Measurements from ENCODE around the gene SYT2.
"Not testable (repeated sequence)": the region's sequence is repeated elsewhere in the genome, so short reads cannot be mapped to it uniquely, and the experiment has no call there.

Gene SYT2

DNA sequence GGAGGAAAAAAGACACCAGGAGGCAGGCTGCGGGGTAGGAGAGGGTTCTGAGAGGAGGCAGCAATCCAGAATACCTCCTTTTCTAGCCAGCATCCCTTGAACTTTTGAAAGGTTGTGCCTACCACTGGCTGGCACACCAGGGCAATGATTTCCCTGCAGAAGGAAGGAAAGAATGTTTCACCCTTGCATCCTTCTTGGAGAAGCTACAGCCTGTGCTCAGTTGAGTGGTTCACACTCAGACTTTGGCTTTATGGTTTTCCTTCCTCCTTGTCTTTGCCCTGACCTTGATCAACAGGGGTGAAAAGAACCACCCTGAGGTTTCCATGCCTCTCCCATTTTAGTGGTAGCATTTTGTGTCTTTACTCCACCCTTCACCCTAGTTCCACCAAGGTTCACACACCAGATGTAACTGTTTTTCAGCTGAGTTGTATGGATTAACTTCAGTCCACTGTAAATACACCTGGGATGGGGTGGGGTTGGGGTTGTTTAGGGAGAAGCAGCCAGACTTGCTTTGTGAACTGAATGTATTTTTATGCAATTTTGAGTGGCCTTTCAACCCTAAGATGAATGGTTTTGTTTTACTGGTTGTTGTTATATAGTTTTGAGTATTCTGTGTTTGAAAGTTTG is 122.3 kb downstream of the SYT2 start:
- DNase-seq, result no peak

DNA sequence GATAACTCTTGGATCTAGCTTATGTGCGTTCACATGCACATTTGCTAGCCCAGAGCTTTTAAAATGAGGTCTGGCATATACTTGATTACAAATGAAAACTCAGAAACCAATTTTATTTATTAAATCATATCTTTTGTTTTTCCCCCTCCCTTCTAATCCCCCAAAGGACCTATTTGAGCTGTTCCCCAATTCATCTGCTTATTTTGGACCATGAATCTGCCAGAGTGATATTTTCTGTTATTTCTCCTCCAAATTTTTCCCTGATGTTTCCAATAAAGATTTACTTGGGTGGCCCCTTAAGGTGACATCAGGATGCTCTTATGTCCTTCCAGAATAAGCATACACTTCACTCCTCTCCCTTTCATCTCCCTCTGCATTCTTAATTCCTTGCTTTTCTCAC is 123.4 kb downstream of the SYT2 start:
- DNase-seq, result no peak

DNA sequence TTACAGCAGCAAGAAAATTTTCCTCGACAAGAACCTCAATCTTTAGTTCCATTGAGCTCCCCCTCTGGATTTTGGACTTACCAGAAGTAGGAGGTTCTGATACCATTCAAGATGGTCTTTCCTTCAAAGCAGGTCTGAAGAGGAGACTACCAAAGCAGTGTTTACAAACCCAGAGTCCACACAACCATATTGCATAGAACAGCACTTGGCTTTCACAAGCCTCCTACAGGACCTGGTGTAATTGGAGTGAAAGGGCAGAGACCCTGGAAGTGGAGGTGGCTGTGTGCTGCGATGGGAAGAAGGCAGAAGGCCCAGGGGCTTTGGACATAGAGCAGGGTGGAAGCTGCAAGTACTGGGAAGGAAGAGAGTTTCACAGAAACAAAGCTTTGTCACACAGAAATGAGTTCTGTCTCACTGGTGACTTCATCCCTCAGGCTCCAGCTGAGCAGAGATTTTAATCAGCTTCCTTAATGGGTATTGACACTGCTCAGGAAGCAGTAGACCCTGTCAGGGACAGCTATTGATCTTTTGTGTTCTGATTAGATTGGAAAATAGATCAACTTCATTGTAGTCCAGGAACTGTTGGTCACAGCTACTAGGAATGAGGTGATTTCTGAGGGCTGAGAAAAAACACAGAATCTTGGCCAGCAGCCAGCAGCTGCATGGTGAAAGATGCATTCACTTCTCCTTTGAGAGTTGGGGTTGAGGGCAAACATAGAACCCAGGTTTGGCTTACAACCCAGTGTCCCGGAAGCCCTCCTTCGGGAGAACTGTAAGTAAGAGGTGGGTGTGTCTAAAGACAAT is 124.0 kb downstream of the SYT2 start:
- no peak for DNase-seq

DNA sequence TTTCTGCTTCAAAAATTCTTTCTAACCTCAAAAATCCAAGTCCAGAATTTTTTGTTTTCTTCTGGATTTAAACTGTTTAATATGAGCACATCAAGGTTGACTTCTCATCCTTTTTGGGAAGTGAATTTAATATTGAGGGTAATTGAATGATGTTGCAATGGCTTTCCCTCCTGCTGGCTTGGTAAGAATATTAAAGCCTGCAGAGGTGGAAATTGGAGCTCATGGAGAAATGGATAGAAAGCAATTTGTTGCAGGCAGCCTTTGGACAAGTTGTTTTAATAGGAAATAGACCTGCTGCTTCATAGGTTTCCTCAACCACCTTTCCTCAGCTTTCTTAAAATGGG is 124.7 kb downstream of the SYT2 start:
- no peak for DNase-seq

DNA sequence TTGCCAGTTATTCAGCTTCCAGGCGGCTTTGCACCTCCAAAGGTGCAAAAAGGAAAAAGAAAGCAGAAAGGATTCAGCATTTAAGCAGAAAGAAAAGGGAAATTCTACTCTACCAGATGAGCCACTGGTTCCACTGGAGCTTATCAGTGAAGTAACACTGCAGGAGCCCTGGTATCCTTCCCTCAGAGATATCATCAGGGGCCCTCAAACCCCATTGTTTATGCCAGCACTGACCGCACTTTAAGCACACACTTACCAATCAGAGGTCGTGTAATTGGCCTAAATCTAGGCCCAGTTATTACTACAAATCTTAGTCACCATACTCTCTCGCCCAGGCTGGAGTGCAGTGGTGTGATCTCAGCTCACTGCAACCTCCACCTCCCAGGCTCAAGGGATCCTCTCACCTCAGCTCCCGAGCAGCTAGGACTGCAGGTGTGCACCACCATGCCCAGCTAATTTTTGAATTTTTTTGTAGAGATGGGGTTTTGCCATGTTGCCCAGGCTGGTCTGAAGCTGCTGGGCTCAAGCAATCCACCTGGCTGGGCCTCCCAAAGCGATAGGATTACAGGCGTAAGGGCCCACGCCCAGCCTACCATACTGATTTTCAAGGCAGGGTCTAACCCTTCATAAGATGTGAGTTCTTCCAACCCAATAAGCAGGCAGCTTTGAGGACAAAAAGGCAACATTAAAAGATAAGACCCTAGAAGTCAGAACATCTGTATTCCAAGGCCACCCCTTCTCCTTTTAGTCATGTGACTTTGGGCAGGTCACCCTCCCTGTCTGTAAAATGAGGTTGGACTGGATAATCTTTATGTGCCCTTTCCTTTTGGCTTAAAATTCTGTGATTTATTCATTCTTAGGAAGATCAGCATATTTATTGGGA is 125.3 kb downstream of the SYT2 start:
- DNase-seq, result no peak

DNA sequence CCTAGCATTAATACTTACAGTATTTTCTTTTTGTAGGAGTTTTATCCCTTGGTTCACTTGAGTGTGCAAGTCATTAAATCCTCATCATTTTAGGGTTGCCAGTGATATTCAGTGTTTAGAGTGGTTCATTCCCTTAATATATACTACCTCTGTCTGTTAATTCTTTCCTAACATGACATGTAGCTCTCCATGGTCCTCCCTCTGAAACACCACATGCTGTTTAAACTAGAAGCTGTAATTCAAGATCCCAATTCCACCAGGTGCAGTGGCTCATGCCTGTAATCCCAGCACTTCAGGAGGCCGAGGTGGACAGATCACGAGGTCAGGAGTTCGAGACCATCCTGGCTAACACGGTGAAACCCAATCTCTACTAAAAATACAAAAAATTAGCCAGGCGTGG is 127.9 kb downstream of the SYT2 start:
- DNase-seq, result not testable (repeated sequence)

DNA sequence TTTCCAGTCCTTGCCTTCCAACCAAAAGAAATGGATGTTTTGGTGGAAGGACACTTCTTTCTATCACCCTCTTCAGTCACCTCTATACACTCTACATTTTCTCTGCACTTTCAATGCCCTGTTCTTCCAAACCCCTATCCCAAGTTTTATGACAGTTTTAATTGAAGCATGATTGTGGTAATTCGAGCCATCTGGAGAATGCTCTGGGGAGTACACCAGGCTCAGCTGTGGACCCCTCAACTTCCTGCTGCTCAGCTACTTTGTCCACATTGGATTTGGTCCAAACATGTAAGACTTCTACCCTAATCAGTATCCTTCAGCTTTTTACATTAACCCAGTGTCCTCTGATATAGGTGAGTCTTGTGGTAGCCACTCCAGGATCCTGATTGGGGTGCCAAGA is 129.6 kb downstream of the SYT2 start:
- no peak for DNase-seq

DNA sequence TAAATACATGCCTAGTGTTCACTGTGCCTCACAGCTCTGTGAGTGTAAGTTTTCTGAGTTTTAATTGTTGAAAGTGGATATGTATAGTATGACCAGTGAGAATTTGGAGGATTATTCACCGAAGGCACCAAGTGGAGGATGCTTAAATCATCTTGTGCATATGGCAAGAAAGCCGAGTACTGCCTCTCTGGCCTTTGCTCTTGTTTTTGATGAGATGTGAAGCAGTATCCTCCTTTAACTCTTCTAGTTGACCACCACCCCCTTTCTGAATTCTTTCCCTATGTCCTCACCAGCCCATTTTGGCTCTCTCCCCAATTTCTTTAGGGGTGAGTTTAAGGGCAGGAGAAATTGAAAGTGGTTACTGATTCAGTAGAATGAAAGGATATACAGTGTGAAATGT is 130.4 kb downstream of the SYT2 start:
- no peak for DNase-seq

DNA sequence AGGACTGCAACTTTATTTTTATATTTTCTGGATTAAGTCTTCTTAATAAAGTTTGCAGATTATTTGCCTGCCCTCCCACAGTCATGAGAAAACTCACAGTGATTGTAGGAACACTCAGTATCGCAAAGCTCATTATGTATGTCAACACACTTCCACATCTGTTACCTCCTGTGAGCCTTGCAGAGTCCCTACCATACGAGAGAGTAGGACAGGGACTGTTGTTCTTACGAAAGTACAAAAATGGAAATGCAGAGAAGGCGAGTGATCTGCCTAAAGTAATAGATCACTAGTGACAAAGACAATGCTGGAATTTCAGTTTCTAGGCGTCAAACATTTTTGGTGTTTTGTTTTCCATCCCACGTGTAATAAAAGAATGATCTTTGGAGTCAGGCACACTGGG is 131.7 kb downstream of the SYT2 start:
- DNase-seq, result no peak

DNA sequence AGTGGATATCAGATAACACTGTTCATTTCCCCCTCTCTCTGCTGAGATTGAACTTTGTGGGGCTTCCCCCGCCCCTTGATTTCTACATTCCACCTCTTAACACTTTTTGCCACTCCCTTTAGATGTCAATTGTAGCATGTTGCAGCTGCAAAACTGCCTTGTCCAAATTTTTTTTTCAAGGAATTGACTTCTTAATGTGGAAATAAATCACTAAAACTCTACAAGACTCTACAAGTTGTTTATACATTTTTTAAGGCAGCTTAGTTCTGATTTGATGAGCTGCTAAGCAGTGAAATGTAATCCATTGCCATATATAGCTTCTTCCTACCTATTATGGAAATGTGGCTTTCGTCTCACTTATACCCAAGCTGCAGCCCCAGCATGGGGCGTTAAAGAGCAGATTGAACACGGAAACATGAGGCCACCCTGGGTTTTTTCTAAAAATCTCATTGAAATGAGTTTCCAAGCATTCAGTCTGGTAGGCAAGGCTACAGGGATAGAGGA is 132.2 kb downstream of the SYT2 start:
- no peak for DNase-seq

DNA sequence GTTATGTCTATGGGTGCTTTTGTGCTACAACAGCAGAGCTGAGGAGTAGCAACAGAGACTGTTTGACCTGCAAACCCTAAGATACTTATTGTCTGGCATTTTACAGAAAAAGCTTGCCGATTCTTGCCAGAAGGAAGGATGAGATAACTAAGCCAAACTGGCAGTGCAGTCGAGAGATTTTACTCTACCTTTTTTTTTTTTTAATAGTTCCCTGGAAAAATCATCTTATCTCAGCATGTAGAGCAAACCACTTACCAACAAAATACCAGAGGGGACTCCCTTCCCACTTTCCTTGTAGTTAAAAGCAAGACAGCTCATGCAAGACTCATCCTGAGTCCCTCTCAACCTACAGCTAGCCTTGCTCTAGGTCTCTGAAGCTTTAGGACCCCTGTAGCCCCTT is 132.9 kb downstream of the SYT2 start:
- no peak for DNase-seq

DNA sequence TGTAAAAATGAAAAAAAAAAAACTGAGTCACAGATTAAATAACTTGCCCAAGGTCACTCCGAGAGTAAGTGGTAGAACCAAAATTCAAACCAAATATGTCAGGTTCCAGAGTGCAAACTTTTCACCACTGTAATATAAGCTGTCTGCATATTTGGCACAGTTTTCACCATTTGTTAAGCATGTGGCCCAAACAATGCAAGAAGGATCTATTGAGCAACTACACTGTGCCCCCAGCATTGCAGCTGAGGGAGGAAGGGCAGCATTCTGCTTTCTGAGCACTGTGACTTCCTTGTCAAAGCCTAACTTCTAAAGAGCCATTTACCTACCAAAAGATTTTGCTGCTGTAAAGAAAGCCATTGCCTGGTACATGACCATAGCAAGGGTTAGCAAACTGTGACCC is 133.4 kb downstream of the SYT2 start:
- no peak for DNase-seq

DNA sequence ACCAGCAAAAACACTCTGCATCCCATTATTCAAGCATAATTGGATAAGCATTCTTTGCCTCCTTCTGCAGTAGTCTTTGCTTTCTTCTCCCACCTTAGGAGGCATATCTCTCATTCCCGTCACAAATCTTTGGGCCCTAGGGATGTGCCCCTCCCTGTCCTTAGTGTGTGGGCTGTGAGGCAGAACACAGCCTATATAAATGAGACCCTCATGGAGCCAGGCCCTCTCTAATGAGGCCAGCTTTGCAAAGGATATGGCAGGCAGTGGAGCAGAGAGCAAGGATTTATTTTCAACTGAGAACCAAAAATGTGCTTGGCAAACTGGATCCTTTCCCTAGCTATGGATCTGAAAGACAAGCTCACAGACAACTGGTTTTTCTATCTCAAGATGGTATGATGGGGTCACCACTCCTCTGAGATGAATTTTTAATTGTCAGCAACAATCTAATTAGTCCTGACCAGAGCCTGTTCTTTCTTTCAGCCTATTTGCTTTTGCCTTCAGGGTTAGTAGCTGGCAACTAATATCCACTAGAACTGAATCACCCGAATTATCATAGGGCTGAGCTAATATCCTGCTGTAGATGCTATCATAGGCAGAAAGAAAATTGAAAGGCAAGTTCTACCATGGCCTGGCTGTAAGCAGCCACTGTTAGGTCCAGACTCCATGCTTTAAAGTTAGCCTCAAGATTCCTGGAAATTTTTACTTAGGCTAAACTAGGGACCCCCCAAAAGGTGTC is 134.2 kb downstream of the SYT2 start:
- no peak for DNase-seq

DNA sequence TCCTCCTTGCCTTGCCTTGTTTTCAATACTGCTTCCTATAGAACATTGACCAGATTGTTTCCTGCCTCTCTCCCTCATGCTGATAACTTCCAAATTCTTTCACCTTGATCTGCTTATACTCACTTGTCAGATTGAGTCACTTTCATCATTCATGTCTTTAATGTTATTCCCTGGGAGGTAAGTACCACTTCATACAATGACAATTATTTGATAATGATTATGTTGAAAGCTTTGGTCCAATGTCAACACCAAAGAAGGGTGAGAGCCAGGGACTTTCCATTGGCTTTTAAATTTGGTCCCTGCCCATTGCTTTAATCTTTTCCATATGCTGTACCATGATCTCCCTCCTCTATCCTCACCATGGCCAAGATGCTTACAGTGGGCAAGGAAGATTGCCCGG is 137.4 kb downstream of the SYT2 start:
- no peak for DNase-seq

DNA sequence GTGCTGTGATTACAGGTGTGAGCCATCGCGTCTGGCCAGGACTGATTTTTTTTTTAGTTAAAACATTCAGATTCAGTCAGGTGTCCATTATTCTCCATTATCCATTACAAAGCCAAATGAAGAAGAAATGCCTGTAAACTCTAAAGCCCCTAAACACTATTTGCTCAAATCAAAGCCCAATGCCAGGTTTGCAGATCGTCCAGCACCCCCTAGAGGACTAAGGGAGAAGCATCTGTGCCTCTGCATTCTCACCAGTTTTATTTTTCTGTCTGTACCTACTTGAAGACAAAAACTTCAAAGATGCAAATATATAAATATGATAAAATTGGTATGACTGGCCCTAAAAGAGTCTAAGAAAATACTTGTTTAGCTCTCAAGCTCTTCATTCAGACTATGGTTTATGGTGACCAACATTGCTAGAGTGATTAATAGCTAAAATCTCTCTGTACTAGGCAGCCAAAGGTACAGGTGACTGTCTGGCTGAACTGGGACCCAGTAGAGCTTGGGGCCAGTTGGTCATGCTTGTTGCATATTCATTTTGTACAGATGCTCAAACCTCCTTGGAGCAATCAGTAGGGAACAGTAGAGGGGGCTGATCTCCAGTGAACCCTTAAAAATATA is 138.4 kb downstream of the SYT2 start:
- DNase-seq, result no peak

DNA sequence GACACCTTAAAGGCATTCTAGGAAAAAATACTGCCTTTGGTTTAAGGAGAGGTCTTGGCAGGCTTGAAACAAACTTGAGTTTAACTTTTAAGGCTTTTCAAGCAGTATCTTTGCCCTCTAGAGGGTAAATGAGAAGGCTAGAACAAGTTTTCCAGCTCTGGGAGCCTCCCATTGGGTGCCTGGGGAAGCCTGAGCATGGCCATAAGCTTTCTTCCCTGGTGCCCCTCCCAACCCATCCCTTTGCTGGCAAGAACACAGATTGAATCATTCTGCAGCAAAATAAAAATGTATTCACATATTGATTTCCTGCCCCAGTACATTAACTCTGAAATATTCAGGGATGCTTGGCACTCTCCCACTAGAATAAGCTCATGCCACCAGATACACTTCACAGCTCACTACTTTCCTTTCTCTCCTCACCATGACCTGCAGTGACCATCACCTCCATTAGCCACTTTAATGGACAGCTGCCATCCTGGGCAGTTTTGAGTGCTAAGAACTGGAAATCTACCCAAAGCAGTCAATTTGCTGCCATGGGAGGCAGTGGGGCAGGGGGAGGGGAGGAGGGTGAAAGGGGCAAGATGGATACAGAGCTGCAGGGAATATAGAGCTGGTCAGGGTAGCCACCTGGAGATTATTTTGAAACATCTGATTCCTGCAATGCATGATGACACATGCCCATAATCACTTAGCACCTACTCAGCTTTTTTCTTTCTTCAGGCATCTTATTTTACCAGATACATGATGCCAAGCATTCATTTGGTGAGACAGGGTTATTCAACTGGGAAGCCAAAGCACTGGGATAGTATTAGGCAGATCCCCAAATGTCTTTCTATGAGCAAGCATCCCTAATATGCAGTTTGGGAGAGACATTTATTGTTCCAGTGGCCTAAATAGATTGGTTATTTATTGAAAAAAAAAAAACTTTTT is 140.6 kb downstream of the SYT2 start:
- DNase-seq, result no peak

DNA sequence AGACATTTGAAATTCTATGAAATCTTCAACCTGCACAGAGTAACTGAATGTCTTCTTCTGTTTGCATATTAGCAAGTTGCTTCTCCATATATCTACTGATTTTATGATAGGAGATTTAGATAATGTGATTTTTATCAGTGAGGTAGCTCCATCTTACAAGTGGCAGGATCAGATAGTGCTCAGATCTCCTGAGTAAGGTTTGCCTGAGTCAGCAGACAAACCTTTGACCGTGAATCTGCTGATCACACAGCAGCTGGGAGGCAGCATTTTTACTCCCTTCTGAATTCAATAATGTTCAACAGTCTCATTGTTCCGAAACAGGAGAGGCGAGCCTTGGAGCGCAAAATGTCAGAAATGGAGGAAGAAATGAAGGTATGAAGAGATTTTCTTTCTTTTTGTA is 141.4 kb downstream of the SYT2 start:
- DNase-seq, result no peak

DNA sequence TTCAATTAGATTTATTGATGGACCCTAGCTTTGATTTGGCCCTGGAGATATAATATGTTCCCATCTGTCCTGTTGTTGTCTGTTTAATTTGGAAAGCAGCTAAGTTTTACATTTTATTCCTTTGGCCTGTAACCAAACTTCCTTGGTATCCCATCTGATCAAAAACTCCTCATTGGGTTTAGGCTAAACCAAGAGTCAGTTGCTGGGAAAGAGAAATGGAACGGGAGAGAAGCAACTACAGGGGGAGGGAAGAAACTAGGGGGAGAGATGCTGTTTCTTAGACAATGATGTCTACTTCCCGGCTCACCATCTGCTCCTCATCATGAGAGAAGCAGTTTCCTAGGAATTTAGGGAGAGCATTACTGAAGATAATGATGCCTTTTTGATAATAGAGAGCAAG is 141.8 kb downstream of the SYT2 start:
- no peak for DNase-seq

DNA sequence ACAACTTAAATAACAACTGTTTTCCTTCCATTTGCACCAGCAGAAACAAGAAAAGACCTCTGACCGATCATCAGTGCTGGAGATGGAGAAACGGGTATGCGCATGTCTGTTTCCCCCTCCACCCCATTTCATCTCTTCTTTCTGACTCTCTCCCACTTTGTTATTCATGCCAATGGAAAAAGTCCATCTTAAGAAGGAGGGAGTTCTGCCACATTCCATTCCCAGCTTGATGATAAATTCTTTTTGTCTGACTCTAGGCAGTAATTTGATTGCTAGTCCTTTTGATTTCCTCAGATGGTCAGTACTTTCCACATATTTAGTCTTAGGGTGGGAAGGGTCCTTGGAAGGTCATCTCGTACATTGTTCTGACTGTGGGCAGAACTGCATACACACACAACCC is 142.5 kb downstream of the SYT2 start:
- no peak for DNase-seq

DNA sequence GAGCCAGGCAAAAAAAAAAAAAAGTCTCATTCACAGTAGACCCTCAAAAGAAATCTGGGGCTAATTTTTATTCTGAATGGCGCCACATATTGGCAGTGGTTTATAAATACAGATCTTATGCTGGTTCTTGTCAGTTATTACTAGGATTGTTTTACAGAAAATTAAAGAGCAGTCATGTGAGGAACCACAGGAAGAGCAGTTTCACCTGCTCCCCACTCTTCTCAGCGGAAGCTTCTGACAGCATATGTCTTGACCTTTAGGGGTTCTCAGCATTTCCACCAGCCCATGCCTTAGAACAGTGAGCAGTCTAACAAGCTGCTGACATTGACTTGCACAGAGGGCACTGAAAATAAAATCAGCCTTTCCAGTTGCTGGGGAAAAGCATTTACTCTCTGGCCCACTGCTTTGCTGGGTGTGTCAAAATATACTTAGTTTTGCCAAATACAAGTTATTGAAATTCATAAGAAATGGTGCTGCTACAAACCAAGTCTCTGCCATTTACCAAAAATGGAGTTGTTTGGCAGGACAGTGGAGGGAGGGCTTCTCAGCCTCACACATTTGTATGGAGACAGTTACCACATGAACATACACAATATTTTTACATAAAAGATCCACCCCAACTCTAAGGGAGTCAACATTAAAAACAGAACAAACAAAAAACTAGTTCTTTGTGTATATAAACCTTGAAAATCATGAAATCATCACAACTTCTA is 144.2 kb downstream of the SYT2 start:
- DNase-seq, result no peak
